ENCODE measurements around the gene SLC13A4. TPM values are rescaled to one million over a fixed set of nuclear protein-coding genes. Genes with fewer than 3 reads are reported as not detected.

The SLC13A4 gene
- total and polyA plus RNA-seq, 2 donors from 2014 or later: not detected

DNA sequence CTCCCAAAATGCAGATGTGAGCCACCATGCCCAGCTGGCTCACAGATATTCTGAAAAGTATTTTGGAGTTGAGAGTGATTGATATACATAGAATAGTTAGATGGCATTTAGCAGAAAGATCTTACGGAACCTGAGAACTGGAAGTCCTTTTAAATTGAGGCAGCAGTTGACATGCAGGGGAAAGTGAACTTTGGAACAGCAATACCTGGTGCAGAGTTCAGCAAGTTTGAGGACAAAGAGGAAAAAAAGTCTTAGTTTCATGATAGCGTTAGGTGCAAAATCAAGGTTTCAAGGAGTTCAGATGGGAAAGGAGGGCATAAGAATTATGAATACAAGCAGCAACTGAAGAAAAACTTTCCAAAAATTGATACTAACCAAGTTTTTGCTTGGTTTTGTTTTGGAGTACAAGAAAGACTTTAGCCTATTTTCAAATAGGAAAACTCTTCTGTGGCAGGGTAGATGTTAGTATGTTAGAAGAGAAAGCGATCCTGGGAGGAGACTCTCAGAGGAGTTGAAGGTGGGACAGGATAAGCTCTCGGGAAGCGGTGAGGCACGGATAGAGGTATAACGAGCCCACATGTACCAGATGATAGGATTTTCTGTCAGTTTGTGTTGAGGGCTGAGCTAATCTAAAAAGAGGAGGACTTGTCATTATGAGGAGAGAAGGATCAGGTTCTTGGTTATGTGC lies 93.7 kb downstream of the SLC13A4 start:
- H3K9ac ChIP-seq (ENCODE audit: low read length in 3 of 3): no peak overlapping the region
- no peaks in the 10 kb centered on the region for H3K4me1 ChIP-seq (ENCODE audit: control insufficient read depth in 2 of 3, insufficient read depth in 2 of 3, low read depth in 1 of 3, low read length in 3 of 3)
- FAIRE-seq: no peak
- TF ChIP-seq, protein P1, sequence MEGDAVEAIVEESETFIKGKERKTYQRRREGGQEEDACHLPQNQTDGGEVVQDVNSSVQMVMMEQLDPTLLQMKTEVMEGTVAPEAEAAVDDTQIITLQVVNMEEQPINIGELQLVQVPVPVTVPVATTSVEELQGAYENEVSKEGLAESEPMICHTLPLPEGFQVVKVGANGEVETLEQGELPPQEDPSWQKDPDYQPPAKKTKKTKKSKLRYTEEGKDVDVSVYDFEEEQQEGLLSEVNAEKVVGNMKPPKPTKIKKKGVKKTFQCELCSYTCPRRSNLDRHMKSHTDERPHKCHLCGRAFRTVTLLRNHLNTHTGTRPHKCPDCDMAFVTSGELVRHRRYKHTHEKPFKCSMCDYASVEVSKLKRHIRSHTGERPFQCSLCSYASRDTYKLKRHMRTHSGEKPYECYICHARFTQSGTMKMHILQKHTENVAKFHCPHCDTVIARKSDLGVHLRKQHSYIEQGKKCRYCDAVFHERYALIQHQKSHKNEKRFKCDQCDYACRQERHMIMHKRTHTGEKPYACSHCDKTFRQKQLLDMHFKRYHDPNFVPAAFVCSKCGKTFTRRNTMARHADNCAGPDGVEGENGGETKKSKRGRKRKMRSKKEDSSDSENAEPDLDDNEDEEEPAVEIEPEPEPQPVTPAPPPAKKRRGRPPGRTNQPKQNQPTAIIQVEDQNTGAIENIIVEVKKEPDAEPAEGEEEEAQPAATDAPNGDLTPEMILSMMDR (IDR thresholded peaks at IDR 0.05; ENCODE audit: borderline replicate concordance, extremely low read depth, insufficient read depth): no peak
- intact Hi-C loops (cut with DNase I): no loop called here
- no peaks in the 10 kb centered on the region for H3K9me3 ChIP-seq (ENCODE audit: control insufficient read depth in 2 of 3, insufficient read depth in 1 of 3, low read length in 3 of 3)
- H3K36me3 ChIP-seq (ENCODE audit: control insufficient read depth in 2 of 3, insufficient read depth in 3 of 3, low read length in 3 of 3): peaks cover 0 to 20% (median 2%) of the 10 kb centered on the region in 3 donors
- no peak overlapping the region for H3K27ac ChIP-seq (ENCODE audit: low read depth in 2 of 2, low read length in 2 of 2)
- no peak for DNase-seq
- no peak overlapping the region for H3K4me3 ChIP-seq (ENCODE audit: low read length in 3 of 3)
- H3K27me3 ChIP-seq (ENCODE audit: control insufficient read depth, insufficient read depth, low read length): no peaks in the 10 kb centered on the region

Other genes with a start within 250 kb of the SLC13A4 start
- 26.2 TPM for gene CNOT4, start 218.1 kb downstream of the SLC13A4 start, total RNA-seq
- gene CNOT4, start 218.1 kb downstream of the SLC13A4 start, polyA plus RNA-seq (ENCODE audit: insufficient read depth, low read depth, low replicate concordance): 8.4 TPM
- gene NUP205, start 170.3 kb downstream of the SLC13A4 start, total RNA-seq: 40.7 TPM
- 20.5 TPM for gene NUP205, start 170.3 kb downstream of the SLC13A4 start, polyA plus RNA-seq (ENCODE audit: insufficient read depth, low read depth, low replicate concordance)
- gene STMP1, start 65.7 kb downstream of the SLC13A4 start, total RNA-seq: 40.8 TPM
- gene STMP1, start 65.7 kb downstream of the SLC13A4 start, polyA plus RNA-seq (ENCODE audit: insufficient read depth, low read depth, low replicate concordance): 35.8 TPM
- gene FAM180A, start 20.6 kb upstream of the SLC13A4 start, total RNA-seq: 1.7 TPM
- 2.2 TPM for gene FAM180A, start 20.6 kb upstream of the SLC13A4 start, polyA plus RNA-seq (ENCODE audit: insufficient read depth, low read depth, low replicate concordance)
- gene MTPN, start 249.2 kb upstream of the SLC13A4 start, total RNA-seq: 101 TPM
- gene MTPN, start 249.2 kb upstream of the SLC13A4 start, polyA plus RNA-seq (ENCODE audit: insufficient read depth, low read depth, low replicate concordance): 43.1 TPM